NCI-H2029 treated with DMSO at 0.1 percent for 48 hours (cell line): ENCODE data around the gene NSMF.

ENCODE experiments used
- DNase-seq: peaks from one replicate; lab custom pipeline; 2025; lab: John Stamatoyannopoulos, UW

NSMF gene

GRCh38 chr9:137491735-137492432 is 32.8 kb upstream of the NSMF start:
- no peak for DNase-seq

GRCh38 chr9:137490532-137491186 is 31.5 kb upstream of the NSMF start:
- DNase-seq, result no peak

- DNase-seq, result no peak
Observed at GRCh38 chr9:137488906-137489305, 29.8 kb upstream of the NSMF start.

GRCh38 chr9:137488327-137488653 is 29.2 kb upstream of the NSMF start:
- peak; percentile 21 for DNase-seq

GRCh38 chr9:137487454-137488326 is 28.6 kb upstream of the NSMF start:
- peak; percentile 22 for DNase-seq

GRCh38 chr9:137486545-137487453 is 27.7 kb upstream of the NSMF start:
- no peak for DNase-seq

- no peak for DNase-seq
Observed at GRCh38 chr9:137486141-137486490, 27.0 kb upstream of the NSMF start.

- DNase-seq, result peak; percentile 58
Observed at GRCh38 chr9:137485343-137486140, 26.4 kb upstream of the NSMF start.

GRCh38 chr9:137484551-137485315 is 25.6 kb upstream of the NSMF start:
- no peak for DNase-seq

- DNase-seq, result peak; percentile 13
Observed at GRCh38 chr9:137482094-137482781, 23.1 kb upstream of the NSMF start.

- no peak for DNase-seq
Observed at GRCh38 chr9:137480686-137481683, 21.9 kb upstream of the NSMF start.

- DNase-seq, result no peak
Observed at GRCh38 chr9:137479892-137480685, 21.0 kb upstream of the NSMF start.

- no peak for DNase-seq
Observed at GRCh38 chr9:137478962-137479861, 20.1 kb upstream of the NSMF start.

- no peak for DNase-seq
Observed at GRCh38 chr9:137478613-137478961, 19.5 kb upstream of the NSMF start.

- DNase-seq, result no peak
Observed at GRCh38 chr9:137477778-137478612, 18.9 kb upstream of the NSMF start.

- no peak for DNase-seq
Observed at GRCh38 chr9:137476856-137477255, 17.7 kb upstream of the NSMF start.
